GM23338 (cell line): ENCODE data around the gene ZSWIM5. TPM values are rescaled to one million over a fixed set of nuclear protein-coding genes. Genes with fewer than 3 reads are reported as not detected.

ENCODE experiments used
- ATAC-seq: fragments of 200-7000 bp; cut with Tn5 transposase; 3 replicates; pipeline ENCODE4 v1.9.1; 2020
- DNase-seq: peaks from one replicate; pipeline ENCODE4 v3.0.0-alpha.2; 2015; ENCODE audit warnings: low spot score
- H2AFZ ChIP-seq: fragments of 200-600 bp; sonication (generic); 2 replicates; pipeline ENCODE4 v1.8.0; 2016; ENCODE audit warnings: antibody characterized with exemption, mild to moderate bottlenecking, moderate library complexity
- H3F3A ChIP-seq: fragments of 200-600 bp; sonication (generic); replicated peaks from 2 replicates; pipeline ENCODE4 v1.8.0; 2017; ENCODE audit warnings: antibody characterized with exemption, mixed run types, low read depth
- H3K27ac ChIP-seq: fragments of 200-600 bp; sonication (generic); 2 replicates; pipeline ENCODE4 v1.6.1; 2016; ENCODE audit warnings: low read depth
- H3K27me3 ChIP-seq: fragments of 200-600 bp; sonication (generic); 2 replicates; pipeline ENCODE4 v1.8.0; 2016; ENCODE audit warnings: mild to moderate bottlenecking, mixed run types, moderate library complexity; ENCODE audit not compliant: insufficient read depth
- H3K36me3 ChIP-seq: fragments of 200-600 bp; sonication (generic); 2 replicates; pipeline ENCODE4 v1.8.0; 2016; ENCODE audit warnings: mild to moderate bottlenecking; ENCODE audit not compliant: insufficient read depth
- H3K4me1 ChIP-seq: fragments of 200-600 bp; sonication (generic); 2 replicates; pipeline ENCODE4 v1.8.0; 2016; ENCODE audit warnings: mild to moderate bottlenecking, moderate library complexity; ENCODE audit not compliant: insufficient read depth
- H3K4me2 ChIP-seq: fragments of 200-600 bp; sonication (generic); 2 replicates; pipeline ENCODE4 v1.7.1; 2017; ENCODE audit warnings: mixed run types
- H3K4me3 ChIP-seq: fragments of 200-600 bp; sonication (generic); 2 replicates; pipeline ENCODE4 v1.6.1; 2016; ENCODE audit warnings: mixed run types
- H3K79me2 ChIP-seq: fragments of 200-600 bp; sonication (generic); replicated peaks from 2 replicates; pipeline ENCODE4 v1.8.0; 2017; ENCODE audit warnings: mild to moderate bottlenecking; ENCODE audit not compliant: insufficient read depth
- H3K9me2 ChIP-seq: fragments of 200-600 bp; sonication (generic); 2 replicates; pipeline ENCODE4 v1.8.0; 2017; ENCODE audit not compliant: insufficient read depth
- H4K20me1 ChIP-seq: fragments of 200-600 bp; sonication (generic); replicated peaks from 2 replicates; pipeline ENCODE4 v1.8.0; 2017; ENCODE audit warnings: mild to moderate bottlenecking; ENCODE audit not compliant: insufficient read depth
- H3K27ac Mint-ChIP-seq: 2 replicates; pipeline ENCODE4 v1.8.0; 2020; ENCODE audit warnings: inconsistent platforms, mild to moderate bottlenecking, moderate library complexity, mixed read lengths
- H3K27me3 Mint-ChIP-seq: 3 replicates; pipeline ENCODE4 v1.8.0; 2022; ENCODE audit warnings: low read depth, mild to moderate bottlenecking, moderate library complexity, mixed read lengths, inconsistent platforms; ENCODE audit not compliant: insufficient read depth, poor library complexity
- H3K36me3 Mint-ChIP-seq: 3 replicates; pipeline ENCODE4 v1.8.0; 2021; ENCODE audit warnings: low read depth, mild to moderate bottlenecking, inconsistent platforms, moderate library complexity, mixed read lengths
- H3K4me1 Mint-ChIP-seq: 3 replicates; pipeline ENCODE4 v1.8.0; 2020; ENCODE audit warnings: mild to moderate bottlenecking, inconsistent platforms, mixed read lengths
- H3K4me3 Mint-ChIP-seq: 3 replicates; pipeline ENCODE4 v1.8.0; 2021; ENCODE audit warnings: moderate library complexity, mild to moderate bottlenecking, inconsistent platforms, mixed read lengths
- H3K9me3 Mint-ChIP-seq: 3 replicates; pipeline ENCODE4 v1.8.0; 2020; ENCODE audit warnings: moderate library complexity, mild to moderate bottlenecking, inconsistent platforms, mixed read lengths
- CREB1 ChIP-seq: fragments of 250-450 bp; sonication (Bioruptor Pico); IDR thresholded peaks from 2 replicates; pipeline ENCODE4 v1.5.0; 2020; ENCODE audit warnings: low read depth, mild to moderate bottlenecking, moderate library complexity
- EZH2 ChIP-seq: fragments of 200-600 bp; sonication (generic); IDR thresholded peaks from one replicate; pipeline ENCODE4 v1.8.0; 2017; ENCODE audit warnings: antibody characterized with exemption, mild to moderate bottlenecking, low read depth; ENCODE audit not compliant: unreplicated experiment
- EZH2phosphoT487 ChIP-seq: fragments of 200-600 bp; sonication (generic); IDR thresholded peaks from one replicate; pipeline ENCODE4 v1.8.1; 2018; ENCODE audit warnings: antibody characterized with exemption; ENCODE audit not compliant: unreplicated experiment
- JUNB ChIP-seq: IDR thresholded peaks from one replicate; pipeline ENCODE4 v1.6.1; 2016; ENCODE audit warnings: antibody characterized with exemption; ENCODE audit not compliant: unreplicated experiment
- NANOG ChIP-seq: IDR thresholded peaks from 2 replicates; pipeline ENCODE4 v1.6.1; 2016; ENCODE audit warnings: antibody characterized with exemption, borderline replicate concordance
- POLR2AphosphoS5 ChIP-seq: IDR thresholded peaks from 2 replicates; pipeline ENCODE4 v1.6.1; 2016; ENCODE audit warnings: antibody characterized with exemption, low read depth
- STAT1 ChIP-seq: IDR thresholded peaks from one replicate; pipeline ENCODE4 v1.6.1; 2016; ENCODE audit warnings: antibody characterized with exemption; ENCODE audit not compliant: unreplicated experiment
- ZNF114 ChIP-seq: fragments of 250-450 bp; sonication (Bioruptor Pico); IDR thresholded peaks from 2 replicates; pipeline ENCODE4 v1.5.0; 2020; ENCODE audit warnings: mild to moderate bottlenecking, moderate library complexity
- ZNF331 ChIP-seq: fragments of 250-450 bp; sonication (Bioruptor Pico); IDR thresholded peaks from 2 replicates; pipeline ENCODE4 v1.5.0; 2020; ENCODE audit warnings: low read depth, mild to moderate bottlenecking, moderate library complexity
- long read RNA-seq: library from polyadenylated mRNA; unstranded; transcript quantifications from one replicate; pipeline ENCODE4 v2.0.0, GENCODE V29; 2020; ENCODE audit not compliant: unreplicated experiment
- polyA plus RNA-seq: library from polyadenylated mRNA; unstranded; fragments of >200 nt; fragmentation: Nextera tagmentation; extraction: Ambion mirVana; gene quantifications from 2 replicates; pipeline ENCODE4 v1.2.1, GENCODE V29; 2016
- total RNA-seq: library from RNA; depleted of rRNA; stranded (reverse); fragments of >200 nt; shearing (Covaris generic); gene quantifications from 2 replicates; pipeline ENCODE4 v1.2.3, GENCODE V29; 2014; rRNA removed
- TF ChIP-seq, protein P1 (sequence below): fragments of 250-450 bp; sonication (Bioruptor Pico); IDR thresholded peaks from 2 replicates; pipeline ENCODE4 v1.5.0; 2020; ENCODE audit warnings: mild to moderate bottlenecking, moderate library complexity
- TF ChIP-seq, protein P2 (sequence below): IDR thresholded peaks from 2 replicates; pipeline ENCODE4 v1.6.1; 2016; ENCODE audit warnings: antibody characterized with exemption
- TF ChIP-seq, protein P3 (sequence below), 2 experiments: fragments of 200-600 bp in 1 of 2; sonication (generic) in 1 of 2; conservative IDR thresholded peaks; 2 replicates each; pipeline versions ENCODE4 v1.5.1 to v1.6.1; 2016 to 2017; ENCODE audit warnings: antibody characterized with exemption in 2 of 2, low read depth in 2 of 2, mild to moderate bottlenecking in 2 of 2, moderate library complexity in 1 of 2
- TF ChIP-seq, protein P4 (sequence below): IDR thresholded peaks from one replicate; pipeline ENCODE4 v1.6.1; 2018; ENCODE audit warnings: antibody characterized with exemption; ENCODE audit not compliant: unreplicated experiment

Gene ZSWIM5
- total RNA-seq (2.6 and 3.6 TPM in 2 replicates), polyA plus RNA-seq (0.49 and 0.65 TPM in 2 replicates)
- long read RNA-seq, result 0 reads

DNA sequence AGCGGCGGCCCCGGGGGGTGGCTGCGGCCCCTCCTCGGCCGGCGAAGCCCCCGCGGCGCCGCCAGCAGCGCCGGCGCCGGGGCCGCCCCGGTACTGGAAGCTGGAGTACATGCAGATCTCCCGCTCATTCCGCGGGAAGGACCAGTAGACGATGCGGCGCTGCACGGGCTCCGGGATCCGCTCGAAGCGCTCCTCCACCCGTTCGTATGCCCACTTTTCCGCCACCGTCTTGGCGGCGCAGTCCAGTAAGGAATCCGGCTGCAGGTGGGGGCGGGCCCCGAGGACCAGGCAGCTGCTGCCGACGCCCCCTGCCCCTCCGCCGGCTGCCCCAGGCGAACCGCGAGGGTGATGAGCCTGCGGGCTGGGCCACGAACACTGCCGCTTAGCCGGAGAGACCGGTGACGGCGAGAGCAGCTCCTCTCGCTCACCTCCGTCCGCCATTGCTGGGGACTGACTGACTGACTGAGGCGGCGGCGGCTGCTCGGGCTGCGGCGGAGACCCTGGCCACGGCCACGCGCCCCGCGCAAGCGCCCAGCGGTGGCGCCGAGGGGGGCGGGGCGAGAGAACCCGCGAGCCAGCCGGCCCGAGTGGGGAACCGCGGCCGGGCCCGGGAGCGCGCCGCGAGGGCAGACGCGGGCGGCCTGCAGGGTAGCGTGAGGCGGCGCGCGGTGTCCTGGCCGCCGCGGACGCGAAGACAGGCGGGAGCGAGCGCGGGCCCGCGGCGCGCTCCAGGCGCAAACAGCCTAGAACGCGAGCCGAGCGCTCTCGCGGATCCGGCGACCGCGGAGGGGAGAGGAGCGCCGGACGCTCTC, at the start of gene ZSWIM5:
Gene ZSWIM5, minus strand, starts transcription at position 696 of the 812 bp plus-strand sequence. Its CDS starts 255 bp downstream, at position 441.
- Mint-ChIP-seq H3K4me3 (peak within 1 kb of the TSS; percentile 87), H3K4me1 (peaks cover 28% of the 10 kb centered on the region), H3K27me3 (peaks cover 21% of the 10 kb centered on the region), H3K36me3 (no peaks in the 10 kb centered on the region; the same call in 2 of the 3 replicates), H3K27ac (no peak within 1 kb of the TSS; the same call in 1 of the 2 replicates), H3K9me3 (no peaks in the 10 kb centered on the region; the same call in 2 of the 3 replicates)
- TF ChIP-seq, protein P1, sequence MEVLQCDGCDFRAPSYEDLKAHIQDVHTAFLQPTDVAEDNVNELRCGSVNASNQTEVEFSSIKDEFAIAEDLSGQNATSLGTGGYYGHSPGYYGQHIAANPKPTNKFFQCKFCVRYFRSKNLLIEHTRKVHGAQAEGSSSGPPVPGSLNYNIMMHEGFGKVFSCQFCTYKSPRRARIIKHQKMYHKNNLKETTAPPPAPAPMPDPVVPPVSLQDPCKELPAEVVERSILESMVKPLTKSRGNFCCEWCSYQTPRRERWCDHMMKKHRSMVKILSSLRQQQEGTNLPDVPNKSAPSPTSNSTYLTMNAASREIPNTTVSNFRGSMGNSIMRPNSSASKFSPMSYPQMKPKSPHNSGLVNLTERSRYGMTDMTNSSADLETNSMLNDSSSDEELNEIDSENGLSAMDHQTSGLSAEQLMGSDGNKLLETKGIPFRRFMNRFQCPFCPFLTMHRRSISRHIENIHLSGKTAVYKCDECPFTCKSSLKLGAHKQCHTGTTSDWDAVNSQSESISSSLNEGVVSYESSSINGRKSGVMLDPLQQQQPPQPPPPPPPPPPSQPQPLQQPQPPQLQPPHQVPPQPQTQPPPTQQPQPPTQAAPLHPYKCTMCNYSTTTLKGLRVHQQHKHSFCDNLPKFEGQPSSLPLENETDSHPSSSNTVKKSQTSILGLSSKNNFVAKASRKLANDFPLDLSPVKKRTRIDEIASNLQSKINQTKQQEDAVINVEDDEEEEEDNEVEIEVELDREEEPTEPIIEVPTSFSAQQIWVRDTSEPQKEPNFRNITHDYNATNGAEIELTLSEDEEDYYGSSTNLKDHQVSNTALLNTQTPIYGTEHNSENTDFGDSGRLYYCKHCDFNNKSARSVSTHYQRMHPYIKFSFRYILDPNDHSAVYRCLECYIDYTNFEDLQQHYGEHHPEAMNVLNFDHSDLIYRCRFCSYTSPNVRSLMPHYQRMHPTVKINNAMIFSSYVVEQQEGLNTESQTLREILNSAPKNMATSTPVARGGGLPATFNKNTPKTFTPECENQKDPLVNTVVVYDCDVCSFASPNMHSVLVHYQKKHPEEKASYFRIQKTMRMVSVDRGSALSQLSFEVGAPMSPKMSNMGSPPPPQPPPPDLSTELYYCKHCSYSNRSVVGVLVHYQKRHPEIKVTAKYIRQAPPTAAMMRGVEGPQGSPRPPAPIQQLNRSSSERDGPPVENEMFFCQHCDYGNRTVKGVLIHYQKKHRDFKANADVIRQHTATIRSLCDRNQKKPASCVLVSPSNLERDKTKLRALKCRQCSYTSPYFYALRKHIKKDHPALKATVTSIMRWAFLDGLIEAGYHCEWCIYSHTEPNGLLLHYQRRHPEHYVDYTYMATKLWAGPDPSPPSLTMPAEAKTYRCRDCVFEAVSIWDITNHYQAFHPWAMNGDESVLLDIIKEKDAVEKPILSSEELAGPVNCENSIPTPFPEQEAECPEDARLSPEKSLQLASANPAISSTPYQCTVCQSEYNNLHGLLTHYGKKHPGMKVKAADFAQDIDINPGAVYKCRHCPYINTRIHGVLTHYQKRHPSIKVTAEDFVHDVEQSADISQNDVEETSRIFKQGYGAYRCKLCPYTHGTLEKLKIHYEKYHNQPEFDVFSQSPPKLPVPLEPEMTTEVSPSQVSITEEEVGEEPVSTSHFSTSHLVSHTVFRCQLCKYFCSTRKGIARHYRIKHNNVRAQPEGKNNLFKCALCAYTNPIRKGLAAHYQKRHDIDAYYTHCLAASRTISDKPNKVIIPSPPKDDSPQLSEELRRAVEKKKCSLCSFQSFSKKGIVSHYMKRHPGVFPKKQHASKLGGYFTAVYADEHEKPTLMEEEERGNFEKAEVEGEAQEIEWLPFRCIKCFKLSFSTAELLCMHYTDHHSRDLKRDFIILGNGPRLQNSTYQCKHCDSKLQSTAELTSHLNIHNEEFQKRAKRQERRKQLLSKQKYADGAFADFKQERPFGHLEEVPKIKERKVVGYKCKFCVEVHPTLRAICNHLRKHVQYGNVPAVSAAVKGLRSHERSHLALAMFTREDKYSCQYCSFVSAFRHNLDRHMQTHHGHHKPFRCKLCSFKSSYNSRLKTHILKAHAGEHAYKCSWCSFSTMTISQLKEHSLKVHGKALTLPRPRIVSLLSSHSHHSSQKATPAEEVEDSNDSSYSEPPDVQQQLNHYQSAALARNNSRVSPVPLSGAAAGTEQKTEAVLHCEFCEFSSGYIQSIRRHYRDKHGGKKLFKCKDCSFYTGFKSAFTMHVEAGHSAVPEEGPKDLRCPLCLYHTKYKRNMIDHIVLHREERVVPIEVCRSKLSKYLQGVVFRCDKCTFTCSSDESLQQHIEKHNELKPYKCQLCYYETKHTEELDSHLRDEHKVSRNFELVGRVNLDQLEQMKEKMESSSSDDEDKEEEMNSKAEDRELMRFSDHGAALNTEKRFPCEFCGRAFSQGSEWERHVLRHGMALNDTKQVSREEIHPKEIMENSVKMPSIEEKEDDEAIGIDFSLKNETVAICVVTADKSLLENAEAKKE (CRISPR knock-in tag), result no peak
- TF ChIP-seq POLR2AphosphoS5 (peak; percentile 24; the same call in 1 of the 2 replicates), NANOG (no peak), JUNB (no peak), CREB1 (CRISPR knock-in tag) (no peak), ZNF114 (CRISPR knock-in tag) (no peak), STAT1 (no peak), EZH2 (no peak), EZH2phosphoT487 (no peak), ZNF331 (no peak)
- TF ChIP-seq, protein P2, sequence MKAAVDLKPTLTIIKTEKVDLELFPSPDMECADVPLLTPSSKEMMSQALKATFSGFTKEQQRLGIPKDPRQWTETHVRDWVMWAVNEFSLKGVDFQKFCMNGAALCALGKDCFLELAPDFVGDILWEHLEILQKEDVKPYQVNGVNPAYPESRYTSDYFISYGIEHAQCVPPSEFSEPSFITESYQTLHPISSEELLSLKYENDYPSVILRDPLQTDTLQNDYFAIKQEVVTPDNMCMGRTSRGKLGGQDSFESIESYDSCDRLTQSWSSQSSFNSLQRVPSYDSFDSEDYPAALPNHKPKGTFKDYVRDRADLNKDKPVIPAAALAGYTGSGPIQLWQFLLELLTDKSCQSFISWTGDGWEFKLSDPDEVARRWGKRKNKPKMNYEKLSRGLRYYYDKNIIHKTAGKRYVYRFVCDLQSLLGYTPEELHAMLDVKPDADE, result no peak
- TF ChIP-seq, protein P3, sequence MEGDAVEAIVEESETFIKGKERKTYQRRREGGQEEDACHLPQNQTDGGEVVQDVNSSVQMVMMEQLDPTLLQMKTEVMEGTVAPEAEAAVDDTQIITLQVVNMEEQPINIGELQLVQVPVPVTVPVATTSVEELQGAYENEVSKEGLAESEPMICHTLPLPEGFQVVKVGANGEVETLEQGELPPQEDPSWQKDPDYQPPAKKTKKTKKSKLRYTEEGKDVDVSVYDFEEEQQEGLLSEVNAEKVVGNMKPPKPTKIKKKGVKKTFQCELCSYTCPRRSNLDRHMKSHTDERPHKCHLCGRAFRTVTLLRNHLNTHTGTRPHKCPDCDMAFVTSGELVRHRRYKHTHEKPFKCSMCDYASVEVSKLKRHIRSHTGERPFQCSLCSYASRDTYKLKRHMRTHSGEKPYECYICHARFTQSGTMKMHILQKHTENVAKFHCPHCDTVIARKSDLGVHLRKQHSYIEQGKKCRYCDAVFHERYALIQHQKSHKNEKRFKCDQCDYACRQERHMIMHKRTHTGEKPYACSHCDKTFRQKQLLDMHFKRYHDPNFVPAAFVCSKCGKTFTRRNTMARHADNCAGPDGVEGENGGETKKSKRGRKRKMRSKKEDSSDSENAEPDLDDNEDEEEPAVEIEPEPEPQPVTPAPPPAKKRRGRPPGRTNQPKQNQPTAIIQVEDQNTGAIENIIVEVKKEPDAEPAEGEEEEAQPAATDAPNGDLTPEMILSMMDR (conservative IDR thresholded peaks at IDR 0.05; ENCODE audit: low read depth in 2 of 2), result no peak
- TF ChIP-seq, protein P4, sequence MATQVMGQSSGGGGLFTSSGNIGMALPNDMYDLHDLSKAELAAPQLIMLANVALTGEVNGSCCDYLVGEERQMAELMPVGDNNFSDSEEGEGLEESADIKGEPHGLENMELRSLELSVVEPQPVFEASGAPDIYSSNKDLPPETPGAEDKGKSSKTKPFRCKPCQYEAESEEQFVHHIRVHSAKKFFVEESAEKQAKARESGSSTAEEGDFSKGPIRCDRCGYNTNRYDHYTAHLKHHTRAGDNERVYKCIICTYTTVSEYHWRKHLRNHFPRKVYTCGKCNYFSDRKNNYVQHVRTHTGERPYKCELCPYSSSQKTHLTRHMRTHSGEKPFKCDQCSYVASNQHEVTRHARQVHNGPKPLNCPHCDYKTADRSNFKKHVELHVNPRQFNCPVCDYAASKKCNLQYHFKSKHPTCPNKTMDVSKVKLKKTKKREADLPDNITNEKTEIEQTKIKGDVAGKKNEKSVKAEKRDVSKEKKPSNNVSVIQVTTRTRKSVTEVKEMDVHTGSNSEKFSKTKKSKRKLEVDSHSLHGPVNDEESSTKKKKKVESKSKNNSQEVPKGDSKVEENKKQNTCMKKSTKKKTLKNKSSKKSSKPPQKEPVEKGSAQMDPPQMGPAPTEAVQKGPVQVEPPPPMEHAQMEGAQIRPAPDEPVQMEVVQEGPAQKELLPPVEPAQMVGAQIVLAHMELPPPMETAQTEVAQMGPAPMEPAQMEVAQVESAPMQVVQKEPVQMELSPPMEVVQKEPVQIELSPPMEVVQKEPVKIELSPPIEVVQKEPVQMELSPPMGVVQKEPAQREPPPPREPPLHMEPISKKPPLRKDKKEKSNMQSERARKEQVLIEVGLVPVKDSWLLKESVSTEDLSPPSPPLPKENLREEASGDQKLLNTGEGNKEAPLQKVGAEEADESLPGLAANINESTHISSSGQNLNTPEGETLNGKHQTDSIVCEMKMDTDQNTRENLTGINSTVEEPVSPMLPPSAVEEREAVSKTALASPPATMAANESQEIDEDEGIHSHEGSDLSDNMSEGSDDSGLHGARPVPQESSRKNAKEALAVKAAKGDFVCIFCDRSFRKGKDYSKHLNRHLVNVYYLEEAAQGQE, result peak; percentile 31
- Histone ChIP-seq H3K4me2 (peak within 1 kb of the TSS; percentile 96), H3K27ac (no peak within 1 kb of the TSS), H3F3A (peaks cover 8% of the 10 kb centered on the region), H4K20me1 (0 out of 2 replicates have a peak, but pooled peaks cover 4% of the 10 kb centered on the region), H2AFZ (peak within 1 kb of the TSS; percentile 98), H3K36me3 (no peaks in the 10 kb centered on the region), H3K9me2 (no peaks in the 10 kb centered on the region), H3K4me1 (peaks cover 24% of the 10 kb centered on the region), H3K79me2 (no peaks in the 10 kb centered on the region), H3K27me3 (peaks cover 53% of the 10 kb centered on the region), H3K4me3 (peak within 1 kb of the TSS; percentile 77)
- DNase-seq (peak; percentile 83), ATAC-seq (peak; percentile 85)
